ENCODE data around the gene MEX3D. TPM values are rescaled to one million over a fixed set of nuclear protein-coding genes. Genes with fewer than 3 reads are reported as not detected.

MEX3D gene
- total and polyA plus RNA-seq, 4 donors, result 0.92 to 9.1 (median 5.2) TPM

- no peak for TF ChIP-seq ZBTB33 (IDR thresholded peaks at IDR 0.05)
Measured at GRCh38 chr19:1616875-1617274, 48.8 kb upstream of the MEX3D start (continued).

- Histone ChIP-seq H3K9me3 (ENCODE audit: control insufficient read depth in 4 of 4, low read length in 3 of 4) (no peaks in the 10 kb centered on the region), H3K27me3 (ENCODE audit: control insufficient read depth in 4 of 4, insufficient read depth in 4 of 4, low read length in 3 of 4) (no peaks in the 10 kb centered on the region), H3K27ac (ENCODE audit: low read depth in 1 of 2, low read length in 2 of 2) (no peak overlapping the region), H3K36me3 (ENCODE audit: control insufficient read depth in 4 of 4, insufficient read depth in 3 of 4, low read depth in 1 of 4, low read length in 3 of 4) (peaks cover 2 to 44% (median 12%) of the 10 kb centered on the region in 4 donors), H3K4me1 (ENCODE audit: control insufficient read depth in 4 of 4, insufficient read depth in 4 of 4, low read length in 3 of 4) (no peaks in the 10 kb centered on the region), H3K4me3 (ENCODE audit: low read depth in 1 of 3, low read length in 3 of 3) (no peak overlapping the region), H3K9ac (ENCODE audit: low read depth in 1 of 2, low read length in 2 of 2) (no peak overlapping the region)
- no peak for TF ChIP-seq REST (IDR thresholded peaks at IDR 0.05)
- TF ChIP-seq CTCF (IDR thresholded peaks at IDR 0.05; ENCODE audit: low read depth, low read length, missing input control), result no peak
- TF ChIP-seq JUND (IDR thresholded peaks at IDR 0.05), result no peak
- no peak for TF ChIP-seq FOXA2 (IDR thresholded peaks at IDR 0.05)
- TF ChIP-seq TAF1 (conservative IDR thresholded peaks at IDR 0.05), result no peak
- TF ChIP-seq FOXA1 (IDR thresholded peaks at IDR 0.05), result no peak
- DNase-seq (ENCODE audit: low spot score), result no peak
- WGBS, result 89% methylated on average over 8 of the region's 8 CpGs
Measured at GRCh38 chr19:1616396-1616795, 48.3 kb upstream of the MEX3D start.

- Histone ChIP-seq H3K4me3 (ENCODE audit: low read depth in 1 of 3, low read length in 3 of 3) (no peak overlapping the region), H3K27me3 (ENCODE audit: control insufficient read depth in 4 of 4, insufficient read depth in 4 of 4, low read length in 3 of 4) (no peaks in the 10 kb centered on the region), H3K27ac (ENCODE audit: low read depth in 1 of 2, low read length in 2 of 2) (no peak overlapping the region), H3K36me3 (ENCODE audit: control insufficient read depth in 4 of 4, insufficient read depth in 3 of 4, low read depth in 1 of 4, low read length in 3 of 4) (peaks cover 2 to 48% (median 14%) of the 10 kb centered on the region in 4 donors), H3K9ac (ENCODE audit: low read depth in 1 of 2, low read length in 2 of 2) (no peak overlapping the region), H3K9me3 (ENCODE audit: control insufficient read depth in 4 of 4, low read length in 3 of 4) (no peaks in the 10 kb centered on the region), H3K4me1 (ENCODE audit: control insufficient read depth in 4 of 4, insufficient read depth in 4 of 4, low read length in 3 of 4) (no peaks in the 10 kb centered on the region)
- DNase-seq (ENCODE audit: low spot score), result no peak
- TF ChIP-seq FOXA1 (IDR thresholded peaks at IDR 0.05) (no peak), TAF1 (conservative IDR thresholded peaks at IDR 0.05) (no peak), HNF4A (conservative IDR thresholded peaks at IDR 0.05) (no peak), YY1 (IDR thresholded peaks at IDR 0.05) (no peak), JUND (IDR thresholded peaks at IDR 0.05) (no peak)
- 95% methylated on average over 41 of the region's 41 CpGs for WGBS
Measured at GRCh38 chr19:1615156-1615765, 47.1 kb upstream of the MEX3D start.
